ELF-1 (cell line): ENCODE results near the gene OPA3.
A peak's percentile ranks its signal among the peaks of the same experiment; 100 is the strongest.

Experiments used
- DNase-seq: peaks from one replicate; pipeline ENCODE4 v3.0.0-alpha.2; 2016; ENCODE audit warnings: low read depth, low spot score

OPA3 gene

DNA sequence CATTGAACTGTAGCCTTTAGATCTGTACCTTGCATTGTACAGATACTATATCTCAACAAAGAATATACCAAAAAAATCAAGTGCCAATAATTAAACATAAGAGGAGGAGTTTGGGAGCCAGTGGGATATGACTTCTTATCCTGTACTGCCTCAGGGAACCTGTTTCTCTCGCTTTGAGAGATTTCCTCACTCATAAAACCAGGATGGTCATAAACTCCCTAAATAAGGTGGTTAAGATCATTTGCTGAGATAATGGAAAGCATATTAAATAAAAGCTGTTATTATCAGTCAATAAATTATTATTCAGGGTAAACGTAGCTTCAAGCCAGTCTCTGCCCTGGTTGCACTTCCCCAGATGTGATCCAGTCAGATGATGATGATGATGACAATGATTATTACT lies 17.0 kb downstream of the OPA3 start:
- no peak for DNase-seq

GRCh38 chr19:45564131-45564780 lies 20.3 kb downstream of the OPA3 start:
- peak; percentile 82 for DNase-seq

GRCh38 chr19:45560686-45561085 lies 23.9 kb downstream of the OPA3 start:
- no peak for DNase-seq

DNA sequence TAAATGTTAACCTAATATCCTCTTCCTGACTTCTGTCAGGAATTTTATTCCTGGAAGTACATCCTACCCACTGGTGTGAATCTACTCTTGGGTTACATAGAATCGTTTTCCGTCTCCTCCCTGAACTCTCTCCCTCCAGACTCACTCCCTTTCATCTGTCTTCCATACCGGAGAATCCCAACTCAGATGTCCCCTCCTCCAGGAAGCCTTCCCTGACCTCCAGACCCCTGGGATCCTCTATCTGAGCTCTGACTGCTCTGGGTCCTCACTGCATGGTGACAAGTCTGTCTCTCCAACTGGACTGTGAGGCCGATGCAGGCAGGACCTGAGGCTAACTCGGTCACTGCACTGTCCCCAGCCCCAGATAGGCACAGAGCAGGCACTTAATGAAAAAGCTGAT lies 24.6 kb downstream of the OPA3 start:
- no peak for DNase-seq

DNA sequence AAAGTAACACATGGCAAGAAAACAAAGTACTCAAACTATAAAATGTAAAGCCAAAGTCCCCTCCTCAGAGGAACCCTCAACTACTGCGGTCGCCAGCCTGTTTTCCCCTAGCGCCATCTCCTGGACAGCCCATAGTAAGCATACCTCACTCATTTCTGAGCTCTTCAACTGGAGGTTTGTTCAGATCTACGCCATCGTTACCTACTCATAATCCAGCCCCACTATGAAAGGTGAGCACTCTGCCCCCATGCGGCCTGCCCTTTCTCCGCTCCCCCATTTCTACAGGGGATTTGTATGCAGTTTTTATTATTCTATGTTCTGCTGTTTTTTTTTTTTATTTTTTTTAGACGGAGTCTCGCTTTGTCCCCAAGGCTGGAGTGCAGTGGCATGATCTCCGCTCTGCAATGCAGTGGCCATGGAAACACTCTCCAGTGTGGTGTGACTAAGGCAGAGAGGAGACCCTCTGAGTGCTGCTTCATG lies 26.2 kb downstream of the OPA3 start:
- DNase-seq: peak; percentile 72

- no peak for DNase-seq
These were observed 27.8 kb downstream of the OPA3 start for GRCh38 chr19:45556835-45557234.

DNA sequence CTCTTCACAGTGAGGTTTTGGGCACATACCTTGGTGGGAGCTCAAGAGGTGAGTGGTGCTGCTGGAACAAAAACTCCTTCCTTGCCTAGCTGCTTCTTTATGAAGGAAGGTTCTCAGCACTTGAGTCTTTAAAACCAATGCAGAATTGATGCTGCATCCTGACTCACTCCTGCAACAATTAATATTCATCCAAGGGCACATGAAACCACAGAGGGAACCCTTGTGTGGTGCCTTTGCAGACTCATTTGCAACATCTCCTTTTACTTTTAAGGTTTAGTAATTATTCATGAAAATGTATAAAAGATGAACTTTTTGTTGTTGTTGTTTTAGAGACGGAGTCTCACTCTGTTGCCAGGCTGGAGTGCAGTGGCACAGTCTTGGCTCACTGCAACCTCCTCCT lies 30.1 kb downstream of the OPA3 start:
- DNase-seq: no peak

DNA sequence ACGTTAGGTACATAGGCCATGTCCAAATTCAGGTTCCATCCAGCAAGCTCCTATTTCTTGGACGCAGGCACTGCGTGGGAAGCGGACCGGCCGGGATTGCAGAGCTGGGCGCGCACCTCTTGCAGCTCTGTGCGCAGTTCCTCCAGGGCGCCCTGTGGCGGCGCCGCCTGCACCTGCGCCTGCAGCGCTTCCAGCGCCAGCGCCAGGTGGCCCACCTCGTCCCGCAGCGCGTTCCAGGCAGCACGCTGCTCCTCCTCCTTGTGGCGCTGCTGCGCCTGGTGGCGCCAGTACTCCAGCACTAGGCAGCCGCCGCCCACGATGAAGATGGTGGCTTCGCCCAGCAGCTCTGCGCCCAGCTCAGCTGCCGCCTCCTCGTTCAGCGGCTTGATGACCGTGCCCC lies 31.1 kb downstream of the OPA3 start:
- peak; percentile 86 for DNase-seq

GRCh38 chr19:45547965-45548609 lies 36.5 kb downstream of the OPA3 start:
- DNase-seq: peak; percentile 93

DNA sequence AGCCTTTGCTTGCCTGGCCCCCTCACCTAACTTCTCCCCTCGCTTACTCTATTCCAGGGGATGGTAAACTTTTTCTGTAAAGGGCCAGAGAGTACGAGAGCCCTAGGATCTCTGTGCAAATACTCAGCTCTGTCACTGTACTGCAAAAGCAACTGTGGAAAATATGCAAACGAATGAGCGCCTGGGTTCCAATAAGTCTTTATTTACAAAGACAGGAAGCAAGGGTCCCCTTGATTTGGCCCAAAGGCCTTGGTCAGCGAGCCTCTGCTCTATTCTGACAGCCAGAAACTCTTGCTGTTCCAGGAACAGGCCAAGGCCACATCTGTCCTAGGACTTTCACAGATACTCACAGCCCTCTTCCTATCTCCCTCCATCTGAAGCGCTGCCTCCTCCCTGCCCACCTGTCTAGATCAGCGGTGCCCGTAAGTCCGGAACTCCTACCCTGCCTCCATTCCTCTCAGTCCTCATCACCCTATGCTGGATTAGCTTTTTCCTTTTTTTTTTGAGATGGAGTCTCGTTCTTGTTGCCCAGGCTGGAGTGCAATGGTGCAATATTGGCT lies 37.3 kb downstream of the OPA3 start:
- DNase-seq: no peak

GRCh38 chr19:45542234-45542668 lies 42.4 kb downstream of the OPA3 start:
- no peak for DNase-seq

DNA sequence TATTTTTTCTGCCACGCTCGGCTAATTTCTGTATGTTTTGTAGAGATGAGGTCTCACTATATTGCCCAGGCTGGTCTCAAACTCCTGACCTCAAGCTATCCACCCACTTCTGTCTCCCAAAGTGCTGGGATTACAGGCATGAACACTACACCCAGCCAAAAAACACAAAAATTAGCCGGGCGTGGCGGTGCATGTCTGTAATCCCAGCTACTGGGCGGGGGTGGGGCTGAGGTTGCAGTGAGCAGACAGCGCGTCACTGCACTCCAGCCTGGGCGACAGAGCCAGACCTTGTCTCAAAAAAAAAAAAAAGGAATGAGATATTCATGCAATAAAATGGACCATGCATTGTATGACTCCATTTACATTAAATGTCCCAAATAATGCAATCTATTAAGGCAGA lies 45.1 kb downstream of the OPA3 start:
- DNase-seq: no peak

DNA sequence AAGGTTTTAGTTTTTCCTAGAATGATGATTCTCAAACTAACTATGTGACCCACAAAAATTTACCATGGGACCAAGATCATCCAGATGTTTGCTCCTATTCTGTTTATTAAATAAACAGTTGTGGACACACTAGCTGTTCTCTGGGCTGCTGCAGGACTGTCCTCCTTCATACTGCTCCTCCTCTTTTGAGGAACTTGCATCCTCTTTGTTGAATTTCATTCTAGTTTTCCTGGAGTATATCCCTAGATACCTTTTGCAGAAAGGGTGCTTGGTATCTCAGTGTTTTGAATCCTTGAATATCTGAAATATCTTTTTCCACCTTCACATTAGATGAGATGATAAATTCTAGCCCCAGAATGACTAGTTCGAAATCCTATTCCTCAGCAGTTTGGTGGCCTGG lies 53.3 kb downstream of the OPA3 start:
- DNase-seq: no peak

DNA sequence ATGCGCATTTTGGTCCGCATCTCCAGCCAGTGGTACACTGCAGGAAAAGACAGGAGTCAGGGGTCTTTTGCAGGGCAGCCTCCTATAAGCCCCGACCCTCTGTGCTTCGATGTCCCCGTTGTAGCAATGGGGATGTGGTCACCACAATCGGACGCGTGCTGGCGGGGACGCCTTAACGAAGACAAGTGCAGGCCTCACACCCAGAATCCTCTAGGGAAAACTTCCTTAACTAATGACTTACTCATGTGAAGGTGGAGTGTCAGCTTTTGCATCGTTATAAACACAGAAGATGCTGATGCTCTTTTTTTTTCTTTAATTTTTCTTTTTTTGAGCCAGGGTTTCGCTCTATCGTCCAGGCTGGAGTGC lies 55.2 kb downstream of the OPA3 start:
- DNase-seq: no peak

DNA sequence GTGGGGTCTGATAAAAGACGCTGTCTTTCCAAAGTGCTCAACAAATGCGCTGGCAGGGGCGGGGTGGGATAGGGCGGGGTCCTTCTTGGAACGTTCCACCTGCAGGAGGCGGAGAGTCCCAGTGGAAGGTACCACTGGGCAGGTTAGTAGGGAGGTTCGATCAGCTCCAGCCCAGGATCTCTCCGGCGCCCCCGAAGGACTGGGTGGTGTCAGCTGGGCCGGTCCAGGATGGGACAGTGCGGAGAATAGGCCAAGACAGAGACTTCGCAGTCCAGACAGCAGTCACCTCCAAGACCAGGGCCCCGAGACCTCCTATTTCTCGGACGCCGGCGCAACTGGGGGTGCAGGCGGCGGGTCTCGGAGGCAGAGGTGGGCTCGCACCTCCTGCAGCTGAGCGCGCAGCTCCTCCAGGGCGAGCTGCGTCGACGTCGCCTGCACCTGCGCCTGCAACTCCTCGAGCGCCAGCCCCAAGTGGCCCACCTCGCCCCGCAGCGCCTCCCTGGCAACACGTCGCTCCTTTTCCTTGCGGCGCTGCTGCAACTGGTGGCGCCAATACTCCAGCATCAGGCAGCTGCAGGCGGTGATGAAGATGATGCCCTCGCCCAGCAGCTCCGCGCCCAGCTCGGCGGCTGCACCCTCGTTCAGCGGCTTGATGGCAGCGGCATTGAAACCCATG lies 55.7 kb downstream of the OPA3 start:
- DNase-seq: peak; percentile 94

- peak; percentile 91 for DNase-seq
These were observed 56.4 kb downstream of the OPA3 start for GRCh38 chr19:45528149-45528743.

DNA sequence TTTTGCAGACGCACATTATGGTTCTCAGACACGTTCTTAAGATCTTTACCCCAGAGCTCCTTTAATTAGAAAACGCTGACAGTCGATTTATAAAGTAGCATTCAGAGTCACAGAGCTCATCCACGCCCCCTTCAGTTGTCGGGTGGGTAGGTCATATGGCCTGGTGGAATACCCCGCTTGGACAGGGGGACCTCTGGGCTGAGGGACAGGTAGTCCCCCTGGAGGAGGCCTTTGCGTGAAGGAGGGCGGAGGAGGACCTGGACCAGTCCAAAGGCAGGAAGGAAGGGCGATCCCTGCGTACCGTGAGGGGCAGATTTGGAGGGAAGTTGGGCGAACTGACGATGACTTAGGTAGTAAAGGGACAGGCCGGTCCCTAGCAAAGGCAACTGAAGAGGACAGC lies 56.9 kb downstream of the OPA3 start:
- no peak for DNase-seq

GRCh38 chr19:45526971-45527370 lies 57.6 kb downstream of the OPA3 start:
- no peak for DNase-seq

DNA sequence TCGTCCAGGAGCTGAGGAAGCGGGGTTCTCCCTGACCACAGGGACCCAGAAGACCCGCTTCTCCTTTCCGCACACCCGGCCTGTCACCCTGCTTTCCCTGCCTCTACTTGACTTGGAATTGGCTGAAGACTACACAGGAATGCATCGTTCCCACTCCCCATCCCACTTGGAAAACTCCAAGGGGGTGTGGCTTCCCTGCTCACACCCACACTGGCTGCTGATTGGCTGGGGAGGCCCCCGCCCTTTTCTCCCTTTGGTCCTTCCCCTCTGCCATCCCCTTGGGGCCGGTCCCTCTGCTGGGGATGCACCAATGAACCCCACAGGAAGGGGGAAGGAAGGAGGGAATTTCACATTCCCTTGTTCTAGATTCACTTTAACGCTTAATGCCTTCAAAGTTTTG lies 58.5 kb downstream of the OPA3 start:
- peak; percentile 87 for DNase-seq

- no peak for DNase-seq
These were observed 60.0 kb downstream of the OPA3 start for GRCh38 chr19:45524575-45525129.

GRCh38 chr19:45523642-45524256 lies 60.9 kb downstream of the OPA3 start:
- peak; percentile 93 for DNase-seq
